ENCODE results near the gene OR2T34.
A peak's percentile ranks its signal among the peaks of the same experiment; 100 is the strongest.
"Not testable (repeated sequence)": the region's sequence is repeated elsewhere in the genome, so short reads cannot be mapped to it uniquely, and the experiment has no call there.

The OR2T34 gene

GRCh38 chr1:248574657-248575056 is at the start of gene OR2T34:
Gene OR2T34, minus strand, starts transcription at chr1:248574757. Its CDS starts 0 bp downstream, at chr1:248574757.
- not testable (repeated sequence) for DNase-seq (ENCODE audit: low spot score)

- DNase-seq (ENCODE audit: low spot score), result peak; percentile 36
Observed at GRCh38 chr1:248622570-248623001, 48.0 kb upstream of the OR2T34 start.

- no peak for DNase-seq (ENCODE audit: low spot score)
Observed at GRCh38 chr1:248621770-248622169, 47.2 kb upstream of the OR2T34 start.

- DNase-seq (ENCODE audit: low spot score), result peak; percentile 21
Observed at GRCh38 chr1:248618878-248619277, 44.3 kb upstream of the OR2T34 start.

GRCh38 chr1:248618119-248618518 is 43.6 kb upstream of the OR2T34 start:
- DNase-seq (ENCODE audit: low spot score), result no peak

GRCh38 chr1:248613742-248614141 is 39.2 kb upstream of the OR2T34 start:
- DNase-seq (ENCODE audit: low spot score), result no peak

GRCh38 chr1:248611883-248612414 is 37.4 kb upstream of the OR2T34 start:
- no peak for DNase-seq (ENCODE audit: low spot score)

GRCh38 chr1:248610301-248610700 is 35.7 kb upstream of the OR2T34 start:
- DNase-seq (ENCODE audit: low spot score), result no peak

GRCh38 chr1:248599396-248599795 is 24.8 kb upstream of the OR2T34 start:
- DNase-seq (ENCODE audit: low spot score), result no peak

GRCh38 chr1:248597589-248597988 is 23.0 kb upstream of the OR2T34 start, which contains the start of gene OR2T10:
Gene OR2T10, minus strand, starts transcription at chr1:248597700. Its CDS starts 3,932 bp downstream, at chr1:248593768.
- DNase-seq (ENCODE audit: low spot score), result no peak

- no peak for DNase-seq (ENCODE audit: low spot score)
Observed at GRCh38 chr1:248596615-248597014, 22.1 kb upstream of the OR2T34 start.

- DNase-seq (ENCODE audit: low spot score), result no peak
Observed at GRCh38 chr1:248593226-248593625, 18.7 kb upstream of the OR2T34 start.

- no peak for DNase-seq (ENCODE audit: low spot score)
Observed at GRCh38 chr1:248592655-248593054, 18.1 kb upstream of the OR2T34 start.

- DNase-seq (ENCODE audit: low spot score), result no peak
Observed at GRCh38 chr1:248590055-248590454, 15.5 kb upstream of the OR2T34 start.

- DNase-seq (ENCODE audit: low spot score), result no peak
Observed at GRCh38 chr1:248589334-248589733, 14.8 kb upstream of the OR2T34 start.

GRCh38 chr1:248585266-248585665 is 10.7 kb upstream of the OR2T34 start:
- no peak for DNase-seq (ENCODE audit: low spot score)

- DNase-seq (ENCODE audit: low spot score), result no peak
Observed at GRCh38 chr1:248576260-248576980, 1.9 kb upstream of the OR2T34 start.

- not testable (repeated sequence) for DNase-seq (ENCODE audit: low spot score)
Observed at GRCh38 chr1:248573856-248574255, 701 bp downstream of the OR2T34 start.

- DNase-seq (ENCODE audit: low spot score), result not testable (repeated sequence)
Observed at GRCh38 chr1:248572049-248572448, 2.5 kb downstream of the OR2T34 start.

GRCh38 chr1:248570811-248571210 is 3.7 kb downstream of the OR2T34 start:
- not testable (repeated sequence) for DNase-seq (ENCODE audit: low spot score)

- DNase-seq (ENCODE audit: low spot score), result not testable (repeated sequence)
Observed at GRCh38 chr1:248569049-248569448, 5.5 kb downstream of the OR2T34 start.

- DNase-seq (ENCODE audit: low spot score), result not testable (repeated sequence)
Observed at GRCh38 chr1:248565530-248566373, 8.8 kb downstream of the OR2T34 start.

- not testable (repeated sequence) for DNase-seq (ENCODE audit: low spot score)
Observed at GRCh38 chr1:248562672-248563071, 11.9 kb downstream of the OR2T34 start, which contains the start of gene OR2T29. Gene OR2T29, minus strand, starts transcription at chr1:248562772. Its CDS starts 3,281 bp downstream, at chr1:248559491.

Measured in AG08396 (cell line).